HG03060 (cell line): ENCODE measurements around the gene GABARAPL1.
A peak's percentile ranks its signal among the peaks of the same experiment; 100 is the strongest.

Experiments used
- ATAC-seq: cut with Tn5 transposase; IDR thresholded peaks from one replicate; pipeline ENCODE4 v1.9.1; 2021; ENCODE audit warnings: low read depth, moderate number of reproducible peaks; ENCODE audit not compliant: unreplicated experiment

The GABARAPL1 gene

GRCh38 chr12:10226731-10227130 is 14.1 kb downstream of the GABARAPL1 start:
- no peak for ATAC-seq

GRCh38 chr12:10227648-10228047 is 15.0 kb downstream of the GABARAPL1 start:
- no peak for ATAC-seq

- ATAC-seq = no peak
These were observed 21.9 kb downstream of the GABARAPL1 start for GRCh38 chr12:10234562-10234961.

- ATAC-seq = no peak
These were observed 23.3 kb downstream of the GABARAPL1 start for GRCh38 chr12:10235761-10236631.

GRCh38 chr12:10236720-10237119 is 24.0 kb downstream of the GABARAPL1 start:
- ATAC-seq = no peak

GRCh38 chr12:10238526-10238925 is 25.8 kb downstream of the GABARAPL1 start:
- ATAC-seq = no peak

- ATAC-seq = no peak
These were observed 28.6 kb downstream of the GABARAPL1 start for GRCh38 chr12:10241290-10241689.

- no peak for ATAC-seq
These were observed 29.1 kb downstream of the GABARAPL1 start for GRCh38 chr12:10241727-10242126.

GRCh38 chr12:10242539-10242938 is 29.9 kb downstream of the GABARAPL1 start:
- no peak for ATAC-seq

- ATAC-seq = peak; percentile 69
These were observed 31.3 kb downstream of the GABARAPL1 start for GRCh38 chr12:10243818-10244520.

- no peak for ATAC-seq
These were observed 34.9 kb downstream of the GABARAPL1 start for GRCh38 chr12:10247436-10248058.

- ATAC-seq = no peak
These were observed 37.2 kb downstream of the GABARAPL1 start for GRCh38 chr12:10249690-10250455.

- no peak for ATAC-seq
These were observed 39.0 kb downstream of the GABARAPL1 start for GRCh38 chr12:10251669-10252068.

GRCh38 chr12:10252201-10252600 is 39.5 kb downstream of the GABARAPL1 start:
- ATAC-seq = no peak

- no peak for ATAC-seq
These were observed 43.4 kb downstream of the GABARAPL1 start for GRCh38 chr12:10256064-10256463.

GRCh38 chr12:10260927-10261326 is 48.2 kb downstream of the GABARAPL1 start:
- ATAC-seq = no peak

GRCh38 chr12:10268037-10268436 is 55.4 kb downstream of the GABARAPL1 start:
- ATAC-seq = no peak

- no peak for ATAC-seq
These were observed 59.8 kb downstream of the GABARAPL1 start for GRCh38 chr12:10272467-10272866.
